ENCODE measurements around the gene PLEKHA5.
"Not testable (repeated sequence)": the region's sequence is repeated elsewhere in the genome, so short reads cannot be mapped to it uniquely, and the experiment has no call there.

Gene PLEKHA5

DNA sequence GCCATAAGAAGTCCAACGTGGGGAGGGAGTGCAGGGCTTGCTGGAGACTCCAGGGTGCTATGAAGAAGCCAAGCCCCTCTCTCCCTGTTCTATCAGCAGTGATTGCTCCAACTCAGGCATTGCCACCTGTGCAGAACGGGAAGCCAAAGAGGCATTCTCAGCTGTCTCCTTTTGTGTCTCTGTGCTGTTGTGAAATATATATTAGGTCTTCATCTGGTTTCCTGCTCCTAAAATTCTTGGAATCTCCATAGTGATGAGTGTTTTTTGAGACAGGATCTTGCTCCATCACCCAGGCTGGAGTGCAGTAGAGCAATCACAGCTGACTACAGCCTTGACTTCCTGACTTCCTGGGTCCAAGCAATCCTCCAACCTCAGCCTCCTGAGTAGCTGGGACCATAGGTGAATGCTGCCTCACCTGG lies 258.6 kb downstream of the PLEKHA5 start:
- no peak for DNase-seq (ENCODE audit: low read depth, low spot score)
- POLR2A ChIA-PET: no interaction called here
- no peak overlapping the region for H3K4me3 ChIP-seq (ENCODE audit: low read depth, low read length)
- CTCF ChIA-PET: no interaction called here
- TF ChIP-seq, protein P1, sequence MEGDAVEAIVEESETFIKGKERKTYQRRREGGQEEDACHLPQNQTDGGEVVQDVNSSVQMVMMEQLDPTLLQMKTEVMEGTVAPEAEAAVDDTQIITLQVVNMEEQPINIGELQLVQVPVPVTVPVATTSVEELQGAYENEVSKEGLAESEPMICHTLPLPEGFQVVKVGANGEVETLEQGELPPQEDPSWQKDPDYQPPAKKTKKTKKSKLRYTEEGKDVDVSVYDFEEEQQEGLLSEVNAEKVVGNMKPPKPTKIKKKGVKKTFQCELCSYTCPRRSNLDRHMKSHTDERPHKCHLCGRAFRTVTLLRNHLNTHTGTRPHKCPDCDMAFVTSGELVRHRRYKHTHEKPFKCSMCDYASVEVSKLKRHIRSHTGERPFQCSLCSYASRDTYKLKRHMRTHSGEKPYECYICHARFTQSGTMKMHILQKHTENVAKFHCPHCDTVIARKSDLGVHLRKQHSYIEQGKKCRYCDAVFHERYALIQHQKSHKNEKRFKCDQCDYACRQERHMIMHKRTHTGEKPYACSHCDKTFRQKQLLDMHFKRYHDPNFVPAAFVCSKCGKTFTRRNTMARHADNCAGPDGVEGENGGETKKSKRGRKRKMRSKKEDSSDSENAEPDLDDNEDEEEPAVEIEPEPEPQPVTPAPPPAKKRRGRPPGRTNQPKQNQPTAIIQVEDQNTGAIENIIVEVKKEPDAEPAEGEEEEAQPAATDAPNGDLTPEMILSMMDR (IDR thresholded peaks at IDR 0.05; ENCODE audit: insufficient read depth, low read length, missing control alignments): no peak

DNA sequence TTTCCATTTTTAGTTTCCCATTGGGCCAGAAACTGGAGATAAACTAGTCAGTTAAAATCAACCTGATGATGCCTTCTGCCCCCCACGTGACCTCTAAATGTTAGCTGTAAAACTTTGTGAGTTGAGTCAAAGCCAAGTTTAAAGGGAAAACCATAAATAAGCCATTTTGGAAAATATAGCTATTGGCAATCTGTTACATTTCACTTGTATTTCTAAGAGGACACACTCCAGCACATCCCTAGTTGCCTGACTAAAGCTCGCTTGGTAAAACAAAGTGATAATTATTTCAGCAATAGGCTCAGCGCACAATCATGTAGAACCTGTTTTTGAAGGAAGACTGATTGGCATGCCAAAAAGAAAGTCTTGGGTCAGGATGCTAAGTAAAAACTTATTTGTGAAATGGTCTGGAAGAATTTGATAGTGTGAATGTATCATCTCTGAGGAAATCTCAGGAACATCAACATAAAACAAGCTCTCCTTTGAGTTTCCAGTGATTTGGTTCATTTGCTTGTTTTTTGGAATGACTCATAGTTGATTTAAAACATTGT lies 260.6 kb downstream of the PLEKHA5 start:
- ChIA-PET CTCF (no interaction called here), POLR2A (no interaction called here)
- no peak overlapping the region for H3K4me3 ChIP-seq (ENCODE audit: low read depth, low read length)
- no peak for DNase-seq (ENCODE audit: low read depth, low spot score)
- TF ChIP-seq, protein P1 (IDR thresholded peaks at IDR 0.05; ENCODE audit: insufficient read depth, low read length, missing control alignments): no peak

GRCh38 chr12:19392644-19393043 lies 263.1 kb downstream of the PLEKHA5 start:
- POLR2A ChIA-PET; CTCF ChIA-PET; DNase-seq (ENCODE audit: low read depth, low spot score); H3K4me3 ChIP-seq (ENCODE audit: low read depth, low read length): not testable (repeated sequence)

GRCh38 chr12:19394385-19394784 lies 264.9 kb downstream of the PLEKHA5 start:
- POLR2A ChIA-PET: no interaction called here
- no peak for DNase-seq (ENCODE audit: low read depth, low spot score)
- no peak overlapping the region for H3K4me3 ChIP-seq (ENCODE audit: low read depth, low read length)
- TF ChIP-seq, protein P1 (IDR thresholded peaks at IDR 0.05; ENCODE audit: insufficient read depth, low read length, missing control alignments): no peak
- CTCF ChIA-PET: no interaction called here

- POLR2A ChIA-PET: no interaction called here
- TF ChIP-seq, protein P1 (IDR thresholded peaks at IDR 0.05; ENCODE audit: insufficient read depth, low read length, missing control alignments): no peak
- no peak for DNase-seq (ENCODE audit: low read depth, low spot score)
- CTCF ChIA-PET: no interaction called here
- H3K4me3 ChIP-seq (ENCODE audit: low read depth, low read length): no peak overlapping the region
These were observed 268.0 kb downstream of the PLEKHA5 start for GRCh38 chr12:19397534-19397933.

DNA sequence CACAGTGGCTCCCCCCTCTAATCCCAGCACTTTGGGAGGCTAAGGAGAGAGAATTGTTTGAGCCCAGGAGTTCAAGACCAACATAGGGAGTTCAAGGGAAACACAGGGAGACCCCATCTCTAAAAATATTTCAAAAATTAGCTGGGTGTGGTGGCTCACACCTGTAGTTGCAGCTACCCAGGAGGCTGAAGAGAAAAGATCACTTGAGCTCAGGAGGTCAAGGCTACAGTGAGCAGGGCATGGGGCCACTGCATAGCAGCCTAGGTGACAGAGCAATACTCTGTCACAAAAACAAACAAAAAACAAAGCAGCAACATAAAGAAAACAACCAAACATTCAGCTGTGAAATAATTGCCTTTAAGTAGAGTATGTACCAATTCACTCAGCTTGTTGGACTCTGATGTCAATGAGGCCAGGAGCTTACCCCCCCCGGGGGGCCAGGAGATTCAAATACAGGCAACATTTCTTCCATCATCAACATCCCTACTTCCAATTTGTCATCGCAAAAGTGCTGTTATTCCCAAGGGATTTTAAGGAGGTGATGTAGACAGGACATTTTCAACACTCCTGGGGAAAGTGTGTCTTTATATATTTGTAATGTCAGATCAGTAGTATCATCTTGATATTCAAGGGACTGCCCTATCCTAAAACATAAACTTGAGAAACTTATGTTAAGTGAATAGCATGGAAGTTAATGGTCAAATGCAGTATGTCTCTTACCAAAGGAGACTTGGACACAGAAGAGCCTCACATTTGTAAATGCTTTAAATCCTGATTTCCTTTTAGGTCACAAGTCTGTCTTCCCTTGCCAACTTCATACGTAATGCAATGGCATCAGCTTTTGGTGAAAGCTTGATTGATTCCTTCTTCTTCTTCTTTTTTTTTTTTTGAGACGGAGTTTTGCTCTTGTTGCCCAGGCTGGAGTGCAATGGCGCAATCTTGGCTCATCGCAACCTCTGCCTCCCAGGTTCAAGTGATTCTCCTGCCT lies 269.1 kb downstream of the PLEKHA5 start:
- ChIA-PET POLR2A (interaction anchor here (0.6 kb wide), 1 partner anchor 31 kb away, joined by 5 read pairs; no protein-coding TSS in a partner anchor), CTCF (no interaction called here)
- TF ChIP-seq, protein P1 (IDR thresholded peaks at IDR 0.05; ENCODE audit: insufficient read depth, low read length, missing control alignments): no peak

DNA sequence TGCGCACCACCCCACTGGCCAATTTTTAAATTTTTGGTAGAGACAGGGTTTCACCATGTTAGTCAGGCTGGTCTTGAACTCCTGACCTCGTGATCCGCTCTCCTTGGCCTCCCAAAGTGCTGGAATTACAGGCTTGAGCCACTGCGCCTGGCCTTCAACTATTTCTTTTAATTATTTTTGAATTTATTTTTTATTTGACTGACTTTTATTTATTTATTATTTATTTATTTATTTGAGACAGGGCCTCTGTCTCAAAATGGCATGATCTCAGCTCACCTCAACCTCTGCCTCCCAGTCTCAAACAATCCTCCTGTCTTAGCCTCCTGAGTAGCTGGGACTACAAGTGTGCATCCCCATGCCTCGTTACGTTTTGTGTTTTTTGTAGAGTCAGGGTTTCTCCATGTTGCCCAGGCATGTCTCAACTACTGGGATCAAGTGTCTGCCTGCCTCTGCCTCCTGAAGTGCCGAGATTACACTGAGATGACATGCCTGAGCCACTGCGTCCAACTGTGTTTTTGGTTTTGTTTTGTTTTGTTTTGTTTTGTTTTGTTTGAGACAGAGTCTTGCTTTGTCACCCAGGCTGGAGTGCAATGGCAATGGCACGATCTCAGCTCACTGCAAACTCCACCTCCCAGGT lies 271.2 kb downstream of the PLEKHA5 start:
- H3K4me3 ChIP-seq (ENCODE audit: low read depth, low read length); POLR2A ChIA-PET; DNase-seq (ENCODE audit: low read depth, low spot score): not testable (repeated sequence)
- CTCF ChIA-PET: interaction anchor here (0.6 kb wide), 1 partner anchor 260 kb away, joined by 3 read pairs; no protein-coding TSS in a partner anchor

More for the DNA sequence above, 269.1 kb downstream of the PLEKHA5 start:
- DNase-seq (ENCODE audit: low read depth, low spot score): no peak
- H3K4me3 ChIP-seq (ENCODE audit: low read depth, low read length): no peak overlapping the region
